GM12878 (cell line): ENCODE measurements around the gene SUPT3H. TPM values are rescaled to one million over a fixed set of nuclear protein-coding genes. Genes with fewer than 3 reads are reported as not detected.

ENCODE experiments used
- ATAC-seq: fragments of 200-7000 bp; cut with Tn5 transposase; 3 replicates; pipeline ENCODE4 v1.9.1; 2020; ENCODE audit warnings: mild to moderate bottlenecking, moderate library complexity
- BruUV-seq: library from RNA; stranded (reverse); fragments of 400-500 nt; replicated peaks from 2 replicates; lab custom pipeline; 2021; lab: Mats Ljungman, UMichigan
- CTCF ChIA-PET: fragments of 300-600 bp; sonication (Branson Sonifier 250); formaldehyde crosslinking; extraction: SDS; loops from one replicate; lab custom pipeline; 2021; ENCODE audit warnings: inconsistent platforms; lab: Yijun Ruan, JAX
- POLR2A ChIA-PET: fragments of 350-600 bp; formaldehyde crosslinking; extraction: SDS; loops from one replicate; lab custom pipeline; 2021; ENCODE audit warnings: inconsistent platforms; lab: Charles Lee
- RAD21 ChIA-PET: fragments of 300-600 bp; sonication (Branson Sonifier 250); formaldehyde crosslinking; loops from one replicate; lab custom pipeline; 2023; ENCODE audit warnings: antibody characterized with exemption; ENCODE audit not compliant: unreplicated experiment; lab: Charles Lee
- SMC1A ChIA-PET: fragments of 300-600 bp; sonication (Branson Sonifier 250); formaldehyde crosslinking; loops from one replicate; lab custom pipeline; 2023; ENCODE audit not compliant: unreplicated experiment, uncharacterized antibody; lab: Charles Lee
- DNase-seq: peaks from one replicate; pipeline ENCODE4 v3.0.0-alpha.2; 2011; ENCODE audit warnings: low read depth, low spot score
- FAIRE-seq: peaks from 3 replicates; lab custom pipeline; 2011; peaks lifted over from hg19 to GRCh38; lab: Jason Lieb, UNC
- H2AFZ ChIP-seq: 2 replicates; pipeline ENCODE4 v1.6.0; 2011; ENCODE audit warnings: low read depth, low read length, control low read depth; ENCODE audit not compliant: control insufficient read depth
- H3K27ac ChIP-seq: 2 replicates; pipeline ENCODE4 v1.5.1; 2011; ENCODE audit warnings: control low read depth; ENCODE audit not compliant: control insufficient read depth, insufficient read depth
- H3K27me3 ChIP-seq, 2 experiments: replicated peaks in 1 of 2; 2 replicates each; pipeline versions ENCODE4 v1.6.0 to v1.6.1; 2011; ENCODE audit warnings: low read length in 1 of 2; ENCODE audit not compliant: control insufficient read depth in 2 of 2, insufficient read depth in 2 of 2
- H3K36me3 ChIP-seq, 2 experiments: 2 replicates each; pipeline ENCODE4 v1.5.1; 2011; ENCODE audit warnings: low read length in 1 of 2; ENCODE audit not compliant: control insufficient read depth in 2 of 2, insufficient read depth in 2 of 2
- H3K4me1 ChIP-seq: 2 replicates; pipeline ENCODE4 v1.6.1; 2011; ENCODE audit warnings: mild to moderate bottlenecking, low read length, moderate library complexity, mixed read lengths; ENCODE audit not compliant: control insufficient read depth, insufficient read depth
- H3K4me2 ChIP-seq: 2 replicates; pipeline ENCODE4 v1.6.0; 2011; ENCODE audit warnings: control low read depth; ENCODE audit not compliant: control insufficient read depth, insufficient read depth
- H3K4me3 ChIP-seq: fragments of 200-600 bp; sonication (generic); 2 replicates; pipeline ENCODE4 v1.5.1; 2016
- H3K79me2 ChIP-seq: 2 replicates; pipeline ENCODE4 v1.6.0; 2011; ENCODE audit warnings: low read length; ENCODE audit not compliant: control insufficient read depth, insufficient read depth
- H3K9ac ChIP-seq: 2 replicates; pipeline ENCODE4 v1.8.0; 2011; ENCODE audit warnings: low read length, control low read depth, mixed read lengths; ENCODE audit not compliant: control insufficient read depth, insufficient read depth
- H3K9me3 ChIP-seq: replicated peaks from 3 replicates; pipeline ENCODE4 v1.5.1; 2011; ENCODE audit warnings: mild to moderate bottlenecking, low read length; ENCODE audit not compliant: control insufficient read depth, insufficient read depth
- H4K20me1 ChIP-seq: 2 replicates; pipeline ENCODE4 v1.6.0; 2011; ENCODE audit not compliant: control insufficient read depth, insufficient read depth
- ASH2L ChIP-seq: fragments of 300-600, 200-600 bp; sonication (generic); IDR thresholded peaks from 2 replicates; pipeline ENCODE4 v1.6.1; 2017; ENCODE audit warnings: low read depth, mild to moderate bottlenecking, borderline replicate concordance
- ATF2 ChIP-seq: IDR thresholded peaks from 2 replicates; pipeline ENCODE4 v1.6.1; 2012; ENCODE audit warnings: low read length, inconsistent platforms
- IRF4 ChIP-seq: IDR thresholded peaks from 2 replicates; pipeline ENCODE4 v1.6.1; 2011; ENCODE audit warnings: low read depth, low read length
- MEF2A ChIP-seq: IDR thresholded peaks from 2 replicates; pipeline ENCODE4 v1.6.1; 2011; ENCODE audit warnings: low read depth, mild to moderate bottlenecking, low read length, moderate library complexity; ENCODE audit not compliant: insufficient read depth
- NFYB ChIP-seq: IDR thresholded peaks from 2 replicates; pipeline ENCODE4 v1.6.1; 2011; ENCODE audit warnings: low read depth, mild to moderate bottlenecking, low read length, improper control_type of control experiment, moderate library complexity; ENCODE audit not compliant: insufficient read depth
- PKNOX1 ChIP-seq: fragments of 450-650 bp; IDR thresholded peaks from 2 replicates; pipeline ENCODE4 v1.6.1; 2016; ENCODE audit warnings: mild to moderate bottlenecking
- RFX5 ChIP-seq: IDR thresholded peaks from 2 replicates; pipeline ENCODE4 v1.6.1; 2011; ENCODE audit warnings: low read depth, low read length, improper control_type of control experiment
- SIX5 ChIP-seq: IDR thresholded peaks from 2 replicates; pipeline ENCODE4 v1.6.1; 2011; ENCODE audit warnings: mild to moderate bottlenecking, low read depth, low read length, moderate library complexity; ENCODE audit not compliant: severe bottlenecking
- SUZ12 ChIP-seq: fragments of 200-600 bp; sonication (generic); IDR thresholded peaks from one replicate; pipeline ENCODE4 v1.6.1; 2018; ENCODE audit warnings: antibody characterized with exemption, mild to moderate bottlenecking; ENCODE audit not compliant: unreplicated experiment
- TAF1 ChIP-seq: IDR thresholded peaks from 2 replicates; pipeline ENCODE4 v1.6.1; 2011; ENCODE audit warnings: mild to moderate bottlenecking, low read depth, low read length, borderline replicate concordance
- WGBS: methylation state at CpG from one replicate; pipeline ENCODE4 v1.1.6; 2016; ENCODE audit warnings: low lambda C conversion rate; ENCODE audit not compliant: insufficient replicate concordance, insufficient coverage; ENCODE audit errors: missing lambda C conversion rate; 5-methylcytosine and 5-hydroxymethylcytosine counted together
- in situ Hi-C: fragments of 300-500 bp; cut with MboI; formaldehyde crosslinking; loops from 9 replicates; pipeline ENCODE4 v1.14.3; 2018; ENCODE audit warnings: mixed read lengths
- intact Hi-C: fragments of 100-400 bp; cut with micrococcal nuclease; formaldehyde crosslinking; loops from one replicate; pipeline ENCODE4 v1.14.2; 2022; ENCODE audit not compliant: unreplicated experiment
- polyA plus RNA-seq, 11 experiments: library from polyadenylated mRNA; depleted of rRNA in 4 of 11; unstranded in 6 of 11; stranded (reverse) in 5 of 11; fragments of >200 nt; fragmentation: Nextera tagmentation in 4 of 11; fragmentation: Illumina TruSeq in 1 of 11; extraction: Ambion mirVana in 4 of 11; extraction: Trizol in 1 of 11; gene quantifications; 1 replicate in 1 of 11; 2 replicates in 10 of 11; pipeline versions ENCODE4 v1.2.1 to v1.2.3, GENCODE V29; 2011 to 2016; ENCODE audit warnings: inconsistent platforms in 2 of 11, missing spikeins in 2 of 11, low read depth in 1 of 11
- total RNA-seq, 4 experiments: library from RNA; depleted of rRNA in 3 of 4; stranded (reverse); fragments of >200 nt in 3 of 4; fragmentation: Illumina TruSeq in 1 of 4; extraction: Trizol in 1 of 4; gene quantifications; 2 replicates each; pipeline versions ENCODE4 v1.2.1 to v1.2.3, GENCODE V29; 2013 to 2021

SUPT3H gene
- total and polyA plus RNA-seq, 10 of the 15 experiments (the other 5 are each of a cell fraction or from before 2014, with no cell fraction given), result 0.51 to 3.7 (median 2.0) TPM

GRCh38 chr6:44858998-44859397, 518.7 kb downstream of the SUPT3H start:
- Histone ChIP-seq H4K20me1 (no peaks in the 10 kb centered on the region), H3K79me2 (no peaks in the 10 kb centered on the region), H3K27ac (no peak overlapping the region), H3K36me3 (no peaks in the 10 kb centered on the region), H3K27me3 (no peaks in the 10 kb centered on the region), H3K9ac (no peak overlapping the region), H3K4me2 (no peak overlapping the region), H3K4me1 (no peaks in the 10 kb centered on the region), H3K9me3 (no peaks in the 10 kb centered on the region; the same call in 2 of the 3 replicates), H3K4me3 (no peak overlapping the region), H2AFZ (no peak overlapping the region)
- FAIRE-seq (no peak), DNase-seq (no peak), ATAC-seq (no peak)
- intact Hi-C loops, result no loop called here
- BruUV-seq, result no TSS peak
- in situ Hi-C loops, result no loop called here
- TF ChIP-seq MEF2A (no peak), ASH2L (no peak), SUZ12 (no peak), ATF2 (no peak)
- CTCF ChIA-PET, result interaction anchor here (0.8 to 1.3 kb wide), 3 partner anchors 9 to 450 kb away, joined by 3 read pairs; no protein-coding TSS in a partner anchor
- SMC1A ChIA-PET, result interaction anchor here (0.6 to 1.4 kb wide), 8 partner anchors 9 to 305 kb away, joined by 3 to 6 read pairs (median 4); no protein-coding TSS in a partner anchor
- POLR2A ChIA-PET, result no interaction called here
- RAD21 ChIA-PET, result interaction anchor here (0.9 to 1.8 kb wide), 3 partner anchors 9 to 203 kb away, joined by 3 to 7 read pairs (median 3); no protein-coding TSS in a partner anchor

GRCh38 chr6:44856479-44856878, 521.3 kb downstream of the SUPT3H start:
- in situ Hi-C loops, result no loop called here
- H3K9me3 ChIP-seq, result no peaks in the 10 kb centered on the region
- no peaks in the 10 kb centered on the region for H4K20me1 ChIP-seq
- ChIA-PET CTCF (no interaction called here), SMC1A (interaction anchor here (1.4 to 1.8 kb wide), 3 partner anchors 11 to 188 kb away, joined by 4 to 8 read pairs (median 4); no protein-coding TSS in a partner anchor), RAD21 (interaction anchor here (0.6 to 1.2 kb wide), 2 partner anchors 201 to 1066 kb away, joined by 3 to 4 read pairs; no protein-coding TSS in a partner anchor), POLR2A (interaction anchor here (0.6 kb wide), 1 partner anchor 80 kb away, joined by 4 read pairs; no protein-coding TSS in a partner anchor)
- H3K4me3 ChIP-seq, result no peak overlapping the region
- no peaks in the 10 kb centered on the region for H3K27me3 ChIP-seq
- no peaks in the 10 kb centered on the region for H3K4me1 ChIP-seq
- FAIRE-seq (no peak), DNase-seq (no peak), ATAC-seq (no peak)
- no peak for TF ChIP-seq TAF1
- no peak for TF ChIP-seq NFYB
- no peak for TF ChIP-seq SIX5
- no peak for TF ChIP-seq PKNOX1
- TF ChIP-seq IRF4, result no peak
- TF ChIP-seq RFX5, result no peak
- no peak overlapping the region for H3K9ac ChIP-seq
- H2AFZ ChIP-seq, result no peak overlapping the region
- H3K27ac ChIP-seq, result no peak overlapping the region
- H3K79me2 ChIP-seq, result no peaks in the 10 kb centered on the region
- H3K36me3 ChIP-seq, result no peaks in the 10 kb centered on the region
- intact Hi-C loops, result no loop called here
- no TSS peak for BruUV-seq
- no peak overlapping the region for H3K4me2 ChIP-seq
- WGBS, result 73% methylated on average over 3 of the region's 3 CpGs
